Measurements from ENCODE around the gene OR1J1.

DNA sequence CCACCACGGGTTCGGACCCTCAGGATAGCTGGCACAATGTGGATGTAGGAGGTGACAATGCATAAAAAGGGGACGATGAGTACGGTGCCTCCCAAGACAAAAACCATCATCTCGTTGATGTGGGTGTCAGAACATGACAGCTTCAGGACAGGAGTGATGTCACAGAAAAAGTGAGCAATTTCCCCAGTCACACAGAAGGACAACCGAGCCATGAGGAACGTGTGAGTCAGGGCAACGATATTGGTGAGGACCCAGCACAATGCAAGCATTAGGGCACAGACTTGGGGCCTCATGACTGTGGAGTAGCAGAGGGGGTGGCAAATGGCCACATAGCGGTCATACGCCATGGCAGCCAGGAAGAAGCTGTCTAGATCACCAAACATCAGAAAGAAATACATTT, 48.9 kb upstream of the OR1J1 start:
- TF ChIP-seq, protein P1, sequence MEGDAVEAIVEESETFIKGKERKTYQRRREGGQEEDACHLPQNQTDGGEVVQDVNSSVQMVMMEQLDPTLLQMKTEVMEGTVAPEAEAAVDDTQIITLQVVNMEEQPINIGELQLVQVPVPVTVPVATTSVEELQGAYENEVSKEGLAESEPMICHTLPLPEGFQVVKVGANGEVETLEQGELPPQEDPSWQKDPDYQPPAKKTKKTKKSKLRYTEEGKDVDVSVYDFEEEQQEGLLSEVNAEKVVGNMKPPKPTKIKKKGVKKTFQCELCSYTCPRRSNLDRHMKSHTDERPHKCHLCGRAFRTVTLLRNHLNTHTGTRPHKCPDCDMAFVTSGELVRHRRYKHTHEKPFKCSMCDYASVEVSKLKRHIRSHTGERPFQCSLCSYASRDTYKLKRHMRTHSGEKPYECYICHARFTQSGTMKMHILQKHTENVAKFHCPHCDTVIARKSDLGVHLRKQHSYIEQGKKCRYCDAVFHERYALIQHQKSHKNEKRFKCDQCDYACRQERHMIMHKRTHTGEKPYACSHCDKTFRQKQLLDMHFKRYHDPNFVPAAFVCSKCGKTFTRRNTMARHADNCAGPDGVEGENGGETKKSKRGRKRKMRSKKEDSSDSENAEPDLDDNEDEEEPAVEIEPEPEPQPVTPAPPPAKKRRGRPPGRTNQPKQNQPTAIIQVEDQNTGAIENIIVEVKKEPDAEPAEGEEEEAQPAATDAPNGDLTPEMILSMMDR (IDR thresholded peaks at IDR 0.05), result no peak
- TF ChIP-seq POLR2AphosphoS5 (IDR thresholded peaks at IDR 0.05), result no peak
- TF ChIP-seq POLR2A (IDR thresholded peaks at IDR 0.05), result no peak
- TF ChIP-seq EP300 (IDR thresholded peaks at IDR 0.05), result no peak
